Fibroblast of peridontal ligament (primary cell): ENCODE results near the gene FTCD.

ENCODE experiments used
- DNase-seq: peaks from one replicate; pipeline ENCODE4 v3.0.0-alpha.2; 2010; ENCODE audit errors: extremely low read depth

The FTCD gene

DNA sequence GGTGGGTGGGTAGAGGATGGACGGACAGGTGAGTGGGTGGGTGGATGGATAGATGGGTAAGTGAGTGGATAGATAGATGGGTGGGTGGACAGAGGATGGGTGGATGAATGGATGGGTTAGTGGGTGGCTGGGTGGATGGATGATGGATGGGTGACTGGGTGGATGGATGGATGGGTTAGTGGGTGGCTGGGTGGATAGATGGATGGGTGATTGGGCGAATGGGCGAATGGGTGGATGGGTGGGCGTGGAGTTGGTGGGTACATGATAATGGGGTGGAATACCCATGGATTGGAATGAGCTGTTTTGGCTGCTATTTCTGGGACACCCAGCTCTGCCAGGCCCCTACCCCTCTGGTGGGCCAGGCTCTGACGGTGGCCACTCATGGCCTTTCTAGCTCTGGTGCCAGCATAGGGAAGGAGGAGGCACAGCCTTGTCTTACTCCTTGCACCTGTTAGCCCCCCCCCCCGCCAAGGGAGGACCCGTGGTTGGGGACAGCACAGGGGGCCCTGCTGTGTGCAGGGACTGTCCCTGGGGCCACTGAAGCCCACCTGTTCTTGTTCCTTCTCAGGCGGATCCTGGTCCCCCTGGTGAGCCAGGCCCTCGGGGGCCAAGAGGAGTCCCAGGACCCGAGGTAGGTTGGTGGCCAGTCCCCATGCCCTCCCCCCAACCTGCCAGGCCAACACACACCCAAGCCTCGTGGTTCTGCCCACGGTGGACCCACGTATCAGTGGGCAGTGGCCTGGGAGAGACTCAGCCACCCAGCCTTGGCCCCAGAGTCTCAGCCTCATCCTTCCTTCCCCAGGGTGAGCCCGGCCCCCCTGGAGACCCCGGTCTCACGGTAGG, 31.1 kb downstream of the FTCD start:
- no peak for DNase-seq

DNA sequence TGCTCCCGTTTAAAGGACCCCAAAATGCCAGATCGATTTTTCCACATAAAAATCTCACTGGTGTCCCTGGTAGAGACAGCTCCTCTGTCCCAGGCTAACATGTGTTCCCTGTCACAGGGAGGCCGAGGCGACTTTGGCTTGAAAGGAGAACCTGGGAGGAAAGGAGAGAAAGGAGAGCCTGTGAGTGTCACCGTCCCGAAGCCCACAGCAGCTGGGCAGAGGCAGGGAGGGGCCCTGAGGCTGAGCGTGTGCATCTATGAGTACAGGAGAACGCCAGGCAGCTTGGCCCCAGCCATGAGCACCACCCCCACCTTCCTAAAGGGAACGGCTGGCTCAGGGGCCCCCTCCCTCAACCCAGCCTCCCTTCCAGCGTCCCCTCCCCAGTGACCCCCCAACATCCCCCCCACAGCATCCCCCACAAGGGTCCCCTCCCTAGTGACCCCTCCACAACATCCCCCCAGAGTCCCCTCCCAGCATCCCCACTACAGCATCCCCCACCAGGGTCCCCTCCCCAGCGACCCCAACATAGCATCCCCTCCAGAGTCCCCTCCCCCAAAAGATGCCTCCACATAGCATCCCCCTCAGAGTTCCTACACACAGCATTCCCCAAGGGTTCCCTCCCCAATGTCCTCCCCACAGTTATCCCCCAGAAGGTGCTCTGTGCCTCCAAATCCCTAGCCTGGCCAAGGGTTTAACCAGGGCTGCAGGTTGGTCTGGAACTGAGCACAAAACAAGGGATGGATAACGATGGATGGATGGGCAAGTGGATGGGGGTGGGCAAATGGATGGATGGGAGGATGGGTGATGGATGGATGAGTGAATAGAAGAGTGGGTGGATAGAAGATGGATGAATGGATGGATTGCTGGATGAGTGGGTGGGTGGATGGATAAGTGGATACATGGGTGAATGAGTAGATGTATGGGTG, 32.4 kb downstream of the FTCD start:
- DNase-seq = no peak

- peak; percentile 57 for DNase-seq
Observed at GRCh38 chr21:46122237-46122671, 33.1 kb downstream of the FTCD start.

DNA sequence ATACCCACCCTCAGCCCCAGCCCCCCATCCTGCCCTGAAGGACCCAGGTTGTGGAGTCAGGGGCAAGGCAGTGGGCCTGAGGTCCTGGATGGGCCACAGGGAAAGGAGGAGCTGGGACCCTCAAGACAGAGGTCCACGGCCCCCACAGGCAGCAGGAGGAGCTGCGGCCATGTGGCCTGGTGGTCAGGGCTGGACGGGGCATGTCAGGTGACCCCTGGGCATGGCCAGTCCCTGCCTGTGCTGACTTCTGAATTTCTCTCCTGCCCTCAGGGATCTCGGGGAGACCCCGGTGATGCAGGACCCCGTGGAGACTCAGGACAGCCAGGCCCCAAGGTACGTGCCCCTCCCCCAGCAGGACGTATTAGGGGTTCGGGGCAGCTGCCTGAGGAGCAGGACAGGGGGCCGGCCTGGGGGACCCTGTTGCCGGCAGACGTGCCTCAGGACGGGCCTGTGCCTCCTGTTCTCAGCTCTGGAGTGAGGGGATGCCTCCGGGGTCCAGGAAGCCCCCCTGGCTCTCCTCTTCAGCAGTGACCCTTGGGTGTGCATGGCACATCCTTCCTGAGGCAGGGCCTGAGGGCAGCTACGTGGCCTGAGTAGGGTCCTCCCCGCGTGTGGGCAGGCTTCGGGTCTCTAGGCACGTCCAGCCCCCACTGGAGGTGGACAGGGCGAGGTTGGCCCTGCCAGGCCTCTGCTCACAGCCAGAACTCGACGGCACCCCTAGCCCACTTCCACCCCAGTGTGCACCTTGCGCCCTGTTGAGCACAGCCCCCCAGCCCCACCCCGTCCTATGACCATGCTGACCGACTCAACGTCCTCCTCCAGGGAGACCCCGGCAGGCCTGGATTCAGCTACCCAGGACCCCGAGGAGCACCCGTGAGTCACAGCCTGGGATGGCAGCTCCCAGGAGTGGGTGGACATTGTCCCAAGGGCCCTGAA, 33.8 kb downstream of the FTCD start:
- no peak for DNase-seq

DNA sequence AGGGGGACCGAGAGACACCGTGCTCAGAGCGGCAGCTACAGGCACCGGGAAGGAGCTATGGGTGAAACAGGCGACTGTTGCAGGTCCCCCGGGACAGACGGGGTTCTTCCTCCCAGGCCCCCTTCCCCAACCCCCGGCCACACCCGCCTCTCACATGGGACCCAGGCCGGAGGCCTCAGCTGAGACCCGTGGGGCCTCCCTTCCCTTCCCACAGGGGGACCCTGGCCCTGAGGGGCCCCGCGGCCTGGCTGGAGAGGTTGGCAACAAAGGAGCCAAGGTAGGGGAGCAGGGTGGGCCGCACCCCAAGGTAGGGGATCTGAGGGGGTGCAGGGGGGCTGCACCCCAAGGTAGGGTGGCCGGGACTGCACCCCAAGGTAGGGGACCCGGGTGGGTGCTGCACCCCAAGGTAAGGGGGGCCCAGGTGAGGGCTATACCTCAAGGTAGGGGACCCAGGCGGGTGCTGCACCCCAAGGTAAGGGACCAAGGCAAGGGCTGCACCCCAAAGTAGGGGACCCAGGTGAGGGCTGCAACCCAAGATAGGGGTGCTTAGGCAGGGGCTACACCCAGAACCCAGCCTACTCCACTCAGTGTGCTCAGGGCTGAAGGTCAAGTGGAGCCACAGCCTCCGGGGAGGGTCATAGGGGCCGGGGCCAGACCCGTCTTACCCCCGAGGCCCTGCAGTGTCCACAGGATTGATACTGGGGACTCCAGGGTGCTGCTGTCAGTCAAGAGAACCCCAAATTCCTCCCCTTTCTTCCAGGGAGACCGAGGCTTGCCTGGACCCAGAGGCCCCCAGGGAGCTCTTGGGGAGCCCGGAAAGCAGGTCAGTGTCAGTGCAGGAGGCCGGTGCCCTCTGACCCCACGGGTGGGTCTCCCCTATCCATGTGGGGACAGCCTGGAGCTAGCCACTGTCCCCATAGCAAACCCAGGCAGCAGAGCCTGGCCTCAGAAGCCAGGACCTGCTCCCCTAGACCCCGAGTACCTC, 34.8 kb downstream of the FTCD start:
- DNase-seq = no peak

DNA sequence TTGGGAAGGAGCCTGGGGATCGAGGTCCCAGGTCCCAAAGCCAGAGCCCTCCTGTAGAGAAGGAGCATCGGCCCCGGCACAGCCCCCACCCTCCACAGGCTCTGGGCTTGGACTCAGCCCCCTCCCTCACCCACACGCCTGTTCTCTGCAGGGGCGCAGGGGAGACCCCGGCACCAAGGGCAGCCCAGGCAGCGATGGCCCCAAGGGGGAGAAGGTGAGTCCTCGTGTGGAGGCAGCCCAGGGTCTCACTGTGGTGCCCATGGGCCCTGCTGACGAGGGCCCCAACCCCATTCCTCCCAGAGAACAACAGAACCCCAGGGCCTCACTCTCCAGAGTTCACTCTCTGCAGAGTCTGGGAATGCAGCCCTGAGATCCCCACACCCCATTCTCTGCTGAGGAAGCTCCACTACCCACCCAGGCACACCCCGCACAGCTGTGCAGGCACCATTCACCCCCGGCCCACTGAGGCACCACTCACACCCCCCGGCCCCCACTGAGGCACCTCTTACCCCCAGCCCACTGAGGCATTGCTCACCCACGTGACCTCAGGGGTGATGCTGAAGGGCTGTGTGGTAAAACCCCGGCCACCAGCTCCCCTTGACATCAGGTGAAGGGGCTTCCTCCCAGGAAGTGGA, 35.6 kb downstream of the FTCD start:
- DNase-seq = no peak

DNA sequence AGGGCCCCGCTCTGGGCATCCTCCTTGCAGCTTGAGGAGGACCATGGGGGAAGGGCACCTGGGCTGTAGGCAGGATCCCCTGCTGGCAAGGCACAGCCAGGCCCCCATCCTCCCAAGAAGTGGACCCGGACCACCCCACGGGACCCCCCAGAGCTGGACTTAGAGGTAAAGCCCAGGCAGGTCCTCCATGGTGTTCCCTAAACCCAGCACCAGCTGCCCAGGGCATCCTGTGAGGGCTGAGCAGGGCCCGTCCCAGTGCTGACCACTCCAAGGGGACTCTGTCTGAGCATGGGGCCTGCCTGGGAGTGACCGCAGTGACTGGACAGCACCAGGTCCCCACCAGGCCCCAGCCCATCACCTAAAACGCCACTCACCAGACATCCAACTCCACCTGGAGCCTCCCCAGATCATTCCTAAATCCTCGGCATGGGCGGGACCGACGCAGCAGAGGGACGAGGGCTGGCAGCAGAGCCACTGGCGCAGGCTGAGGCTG, 36.2 kb downstream of the FTCD start:
- DNase-seq = no peak

GRCh38 chr21:46118316-46119143, 36.8 kb downstream of the FTCD start:
- DNase-seq = no peak

DNA sequence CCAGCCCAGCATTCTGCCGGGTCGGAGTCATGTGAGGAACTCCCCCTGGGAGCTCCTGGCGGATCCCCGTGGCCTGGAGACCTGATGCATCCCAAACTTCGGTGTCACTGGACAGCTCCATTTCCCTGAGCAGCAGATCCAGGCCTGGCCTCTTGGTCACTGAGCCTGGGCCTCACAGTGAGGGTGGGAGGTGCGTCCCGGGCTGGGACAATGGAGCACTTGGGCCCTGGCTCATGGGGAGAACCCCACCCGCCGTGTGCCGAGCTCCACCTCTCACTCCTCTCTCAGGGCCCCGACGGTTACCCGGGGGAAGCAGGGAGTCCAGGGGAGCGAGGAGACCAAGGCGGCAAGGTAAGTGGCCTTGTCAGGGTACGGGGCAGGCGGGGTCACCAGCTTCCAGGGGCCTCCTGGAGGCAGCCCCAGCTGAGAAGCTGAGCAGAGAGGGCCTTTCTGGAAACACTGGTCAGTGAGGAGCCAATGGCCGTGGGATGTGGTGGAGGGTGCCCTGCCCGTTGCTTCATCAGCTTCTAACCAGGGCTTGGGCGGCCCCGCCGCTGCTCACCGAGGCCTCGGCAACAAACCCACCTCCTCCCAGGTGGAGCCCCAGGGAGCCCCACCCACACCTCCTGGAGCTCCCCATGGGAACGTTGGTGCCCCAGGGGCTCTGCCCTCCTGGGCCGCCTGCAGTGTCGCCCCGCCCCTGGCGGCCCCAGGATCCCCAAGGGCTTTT, 37.6 kb downstream of the FTCD start:
- DNase-seq = no peak

DNA sequence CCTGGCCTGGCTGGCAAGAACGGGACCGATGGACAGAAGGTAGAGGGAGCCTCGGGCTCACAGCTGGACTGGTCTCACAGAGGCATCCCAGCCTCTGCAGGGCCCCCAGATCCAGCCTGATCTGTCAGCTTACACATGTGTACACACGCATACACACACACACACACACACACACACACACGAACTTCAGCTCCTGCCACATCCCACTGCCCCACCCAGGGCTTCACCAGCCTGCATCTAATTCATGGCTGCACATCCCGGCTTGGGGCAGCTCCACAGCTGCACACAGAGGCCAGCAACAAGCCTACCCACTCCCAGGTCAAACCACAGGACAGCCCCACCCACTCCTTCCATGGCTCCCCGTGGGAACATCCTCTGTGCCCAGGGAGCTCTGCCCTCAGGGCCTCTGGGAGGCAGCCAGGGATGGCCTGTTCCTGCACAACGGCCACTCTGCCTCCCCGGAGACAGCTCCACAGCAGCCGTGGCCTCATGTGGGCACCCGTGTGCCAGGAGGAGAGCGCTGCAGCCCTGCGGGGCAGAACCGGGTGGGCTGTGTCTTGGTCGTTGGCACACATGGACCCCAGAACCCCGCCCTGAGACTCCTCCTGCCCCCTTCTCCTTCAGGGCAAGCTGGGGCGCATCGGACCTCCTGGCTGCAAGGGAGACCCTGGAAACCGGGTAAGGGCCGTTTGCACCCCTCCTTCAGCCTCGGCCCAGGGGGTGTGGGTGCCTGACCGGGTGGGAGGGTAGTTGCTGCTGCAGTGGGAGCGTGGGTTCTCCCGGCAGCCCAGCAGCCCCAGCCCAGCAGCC, 38.4 kb downstream of the FTCD start:
- peak; percentile 47 for DNase-seq

- DNase-seq = no peak
Observed at GRCh38 chr21:46116189-46116775, 39.1 kb downstream of the FTCD start.

DNA sequence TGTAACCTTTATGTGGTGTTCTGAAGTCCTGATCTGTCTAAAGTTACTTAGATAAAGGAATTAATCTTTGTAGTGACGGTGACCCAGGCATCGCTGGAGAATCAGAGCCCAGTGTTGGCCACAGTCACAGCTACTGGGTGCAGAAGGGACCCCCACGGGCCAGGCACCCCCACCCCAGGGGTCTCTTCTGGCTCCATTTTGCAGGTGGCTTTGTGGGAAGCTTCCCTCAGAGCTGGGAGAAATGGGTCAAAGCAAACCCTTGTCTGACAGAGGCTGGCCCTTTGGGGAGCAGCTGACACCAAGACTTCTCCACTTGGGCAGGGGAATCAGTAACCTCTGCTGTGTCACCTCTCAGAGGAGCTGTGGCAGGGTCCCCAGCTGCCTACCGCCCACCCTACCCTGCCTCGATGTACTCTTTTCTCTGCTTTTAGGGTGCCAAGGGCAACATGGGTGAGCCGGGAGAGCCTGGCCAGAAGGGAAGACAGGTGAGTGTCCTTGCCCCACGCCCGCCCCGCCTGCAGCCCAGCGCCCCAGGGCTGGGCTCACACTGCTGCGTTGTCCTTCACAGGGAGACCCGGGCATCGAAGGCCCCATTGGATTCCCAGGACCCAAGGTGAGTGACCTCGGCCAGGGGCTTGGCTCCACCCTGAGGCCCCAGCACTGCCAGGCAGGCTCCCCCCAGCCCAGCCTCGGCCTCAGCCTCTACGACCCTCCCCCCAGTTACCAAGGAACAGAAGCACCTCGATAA, 39.8 kb downstream of the FTCD start:
- DNase-seq = no peak

GRCh38 chr21:46114963-46115362, 40.4 kb downstream of the FTCD start:
- no peak for DNase-seq

DNA sequence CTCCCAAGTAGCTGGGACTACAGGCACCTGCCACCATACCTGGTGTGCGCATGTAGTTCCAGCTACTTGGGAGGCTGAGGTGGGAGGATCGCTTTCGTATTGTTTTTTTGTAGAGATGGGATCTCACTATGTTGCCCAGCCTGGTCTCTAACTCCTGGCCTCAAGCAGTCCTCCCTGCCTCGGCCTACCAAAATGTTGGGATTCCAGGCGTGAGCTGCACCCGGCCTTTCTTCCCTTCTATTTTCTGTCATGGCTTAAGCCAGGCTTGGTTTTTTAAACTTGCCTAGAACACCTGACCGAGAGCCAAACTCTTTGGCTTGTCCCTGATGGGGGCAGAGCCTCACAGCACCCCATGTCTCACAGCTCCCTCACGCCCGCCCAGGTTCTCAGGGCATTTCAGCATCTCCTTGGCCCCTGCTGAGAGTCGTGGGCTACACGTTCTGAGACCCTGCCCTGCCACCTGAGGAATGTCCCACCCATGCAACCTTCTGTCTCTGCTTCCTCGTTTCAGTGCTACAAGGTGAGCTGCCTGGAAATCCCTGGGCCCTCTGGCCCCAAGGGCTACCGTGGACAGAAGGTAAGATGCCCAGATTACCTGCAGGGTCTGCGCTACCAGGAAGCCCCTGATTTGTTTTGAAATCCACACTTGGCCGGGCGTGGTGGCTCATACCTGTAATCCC, 41.7 kb downstream of the FTCD start:
- no peak for DNase-seq

GRCh38 chr21:46112725-46113215, 42.6 kb downstream of the FTCD start:
- no peak for DNase-seq
